HepG2 (cell line): ENCODE measurements around the gene IRX4. TPM values are rescaled to one million over a fixed set of nuclear protein-coding genes. Genes with fewer than 3 reads are reported as not detected.

Experiments
- ATAC-seq: fragments of 200-7000 bp; cut with Tn5 transposase; 3 replicates; pipeline ENCODE4 v1.9.1; 2020; ENCODE audit warnings: mild to moderate bottlenecking, moderate library complexity
- BruUV-seq: library from RNA; stranded (reverse); fragments of 400-500 nt; replicated peaks from 2 replicates; lab custom pipeline; 2021; lab: Mats Ljungman, UMichigan
- CTCF ChIA-PET: fragments of 300-600 bp; formaldehyde crosslinking; extraction: SDS; loops from one replicate; lab custom pipeline; 2021; ENCODE audit warnings: low total read pairs, inconsistent platforms, low intra/inter-chr PET ratio; lab: Yijun Ruan, JAX
- POLR2A ChIA-PET: fragments of 350-600 bp; sonication (Branson Sonifier 250); formaldehyde crosslinking; loops from one replicate; lab custom pipeline; 2020; ENCODE audit warnings: antibody characterized with exemption, inconsistent platforms; lab: Yijun Ruan, JAX
- DNase-seq: peaks from one replicate; pipeline ENCODE4 v3.0.0-alpha.2; 2015; ENCODE audit warnings: low spot score
- FAIRE-seq: peaks from 3 replicates; lab custom pipeline; 2011; peaks lifted over from hg19 to GRCh38; lab: Jason Lieb, UNC
- H2AFZ ChIP-seq: one replicate; pipeline ENCODE4 v1.6.1; 2011; ENCODE audit warnings: low read length, inconsistent platforms
- H3K27ac ChIP-seq: fragments of 300-600 bp; 3 replicates; pipeline ENCODE4 v1.8.0; 2011; ENCODE audit warnings: mixed run types, mild to moderate bottlenecking, mixed read lengths, low read length, inconsistent platforms; ENCODE audit not compliant: insufficient read depth; ENCODE audit errors: extremely low read length
- H3K27me3 ChIP-seq, 2 experiments: fragments of 200-600 bp in 1 of 2; 2 replicates in 1 of 2; 3 replicates in 1 of 2; pipeline versions ENCODE4 v1.6.0 to v1.8.0; 2011; ENCODE audit warnings: low read length in 2 of 2, mild to moderate bottlenecking in 2 of 2, moderate library complexity in 2 of 2, inconsistent platforms in 1 of 2; ENCODE audit not compliant: insufficient read depth in 2 of 2, control insufficient read depth in 1 of 2
- H3K36me3 ChIP-seq, 2 experiments: fragments of 200-600 bp in 1 of 2; replicated peaks in 1 of 2; 2 replicates in 1 of 2; 3 replicates in 1 of 2; pipeline versions ENCODE4 v1.5.1 to v1.8.0; 2011; ENCODE audit warnings: low read length in 2 of 2, inconsistent platforms in 1 of 2; ENCODE audit not compliant: insufficient read depth in 2 of 2, control insufficient read depth in 1 of 2
- H3K4me1 ChIP-seq: 2 replicates; pipeline ENCODE4 v1.5.1; 2012; ENCODE audit warnings: low read length, inconsistent platforms; ENCODE audit not compliant: insufficient read depth
- H3K4me2 ChIP-seq: 2 replicates; pipeline ENCODE4 v1.6.0; 2011; ENCODE audit warnings: low read depth, low read length, inconsistent platforms
- H3K4me3 ChIP-seq, 3 experiments: fragments of 200-600 bp in 1 of 3; sonication (generic), shearing (Covaris generic) in 1 of 3; replicated peaks in 1 of 3; 2 replicates each; pipeline ENCODE4 v1.5.1; 2011 to 2016; ENCODE audit warnings: low read length in 3 of 3, inconsistent platforms in 2 of 3, low read depth in 2 of 3, mild to moderate bottlenecking in 2 of 3, control low read depth in 1 of 3, mixed read lengths in 1 of 3; ENCODE audit not compliant: insufficient read depth in 1 of 3
- H3K79me2 ChIP-seq: one replicate; pipeline ENCODE4 v1.6.1; 2011; ENCODE audit warnings: low read length, inconsistent platforms; ENCODE audit not compliant: insufficient read depth
- H3K9ac ChIP-seq: 2 replicates; pipeline ENCODE4 v1.6.0; 2011; ENCODE audit warnings: mild to moderate bottlenecking, low read depth, low read length, inconsistent platforms; ENCODE audit not compliant: insufficient read depth
- H3K9me3 ChIP-seq: 2 replicates; pipeline ENCODE4 v1.5.1; 2012; ENCODE audit warnings: mild to moderate bottlenecking, low read length
- H4K20me1 ChIP-seq: 2 replicates; pipeline ENCODE4 v1.6.0; 2011; ENCODE audit warnings: inconsistent platforms, mild to moderate bottlenecking, low read length, moderate library complexity; ENCODE audit not compliant: insufficient read depth
- HNRNPK ChIP-seq: fragments of 200-400 bp; formaldehyde crosslinking; IDR thresholded peaks from 2 replicates; pipeline ENCODE4 v1.6.1; 2018; ENCODE audit warnings: low read length, low read depth, moderate library complexity, mild to moderate bottlenecking; ENCODE audit not compliant: poor library complexity, severe bottlenecking
- PCBP1 ChIP-seq: fragments of 200-400 bp; formaldehyde crosslinking; IDR thresholded peaks from 2 replicates; pipeline ENCODE4 v1.6.1; 2017; ENCODE audit warnings: mild to moderate bottlenecking, low read depth, low read length, borderline replicate concordance
- PCBP2 ChIP-seq: fragments of 200-400 bp; formaldehyde crosslinking; optimal IDR thresholded peaks from 2 replicates; pipeline ENCODE3; 2018; ENCODE audit warnings: low read length, low read depth; ENCODE audit not compliant: poor library complexity, severe bottlenecking
- ZNF256 ChIP-seq: sonication (generic); formaldehyde crosslinking; conservative IDR thresholded peaks from 2 replicates; pipeline ENCODE4 v1.4.0; 2020; ENCODE audit warnings: missing genetic modification reagents
- WGBS: methylation state at CpG from one replicate; pipeline ENCODE4 v1.1.6; 2017; ENCODE audit warnings: low lambda C conversion rate; 5-methylcytosine and 5-hydroxymethylcytosine counted together
- in situ Hi-C: cut with HindIII; loops from 2 replicates; pipeline ENCODE4 v1.10.0; 2017; ENCODE audit warnings: low pct_unique_long_range_greater_than_20kb; ENCODE audit not compliant: extremely low pct_ligation_motif_present
- intact Hi-C: fragments of 100-400 bp; cut with micrococcal nuclease; formaldehyde crosslinking; loops from one replicate; pipeline ENCODE4 v1.10.0; 2022; ENCODE audit not compliant: unreplicated experiment
- polyA plus RNA-seq, 8 experiments: library from polyadenylated mRNA; depleted of rRNA in 3 of 8; stranded (reverse) in 7 of 8; unstranded in 1 of 8; fragments of >200 nt; fragmentation: Illumina TruSeq in 4 of 8; extraction: Trizol in 4 of 8; gene quantifications; 2 replicates each; pipeline versions ENCODE4 v1.2.1 to v1.2.3, GENCODE V29; 2011 to 2016; ENCODE audit warnings: low read depth in 4 of 8, missing spikeins in 1 of 8, mixed read lengths in 1 of 8; ENCODE audit not compliant: insufficient read depth in 1 of 8
- total RNA-seq, 5 experiments: library from RNA; depleted of rRNA; stranded (reverse); fragments of >200 nt; fragmentation: Illumina TruSeq; extraction: Trizol; gene quantifications; 2 replicates each; pipeline ENCODE4 v1.2.3, GENCODE V29; 2016; ENCODE audit warnings: low read depth in 1 of 5
- TF ChIP-seq, protein P1 (sequence below): sonication (generic); formaldehyde crosslinking; IDR thresholded peaks from 2 replicates; pipeline ENCODE4 v1.5.1; 2020; ENCODE audit warnings: mild to moderate bottlenecking, missing genetic modification reagents, borderline replicate concordance
- TF ChIP-seq, protein P2 (sequence below): sonication (generic); formaldehyde crosslinking; IDR thresholded peaks from 2 replicates; pipeline ENCODE4 v1.9.0; 2021; ENCODE audit warnings: missing genetic modification reagents, borderline replicate concordance

Gene IRX4
- total and polyA plus RNA-seq, 2 of the 13 experiments (the other 11 are each of a cell fraction or from before 2014, with no cell fraction given) = not detected

DNA sequence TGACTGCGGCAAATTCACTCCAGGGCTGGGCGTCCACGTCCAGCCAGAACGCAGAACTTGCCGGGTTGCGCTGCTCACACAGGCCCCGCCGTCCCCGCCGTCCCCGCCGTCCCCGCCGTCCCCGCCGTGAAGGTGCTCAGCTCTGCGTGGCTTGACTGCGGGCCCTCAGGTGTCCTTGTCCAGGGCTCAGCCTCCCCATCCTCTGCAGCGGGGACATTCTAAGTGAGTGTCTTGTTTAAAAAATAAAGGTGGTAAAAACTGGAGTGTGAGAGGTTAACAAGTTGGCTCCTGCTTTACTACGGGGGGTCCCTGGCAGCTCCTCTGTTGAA is 14.9 kb downstream of the IRX4 start (continued):
- TF ChIP-seq, protein P1, sequence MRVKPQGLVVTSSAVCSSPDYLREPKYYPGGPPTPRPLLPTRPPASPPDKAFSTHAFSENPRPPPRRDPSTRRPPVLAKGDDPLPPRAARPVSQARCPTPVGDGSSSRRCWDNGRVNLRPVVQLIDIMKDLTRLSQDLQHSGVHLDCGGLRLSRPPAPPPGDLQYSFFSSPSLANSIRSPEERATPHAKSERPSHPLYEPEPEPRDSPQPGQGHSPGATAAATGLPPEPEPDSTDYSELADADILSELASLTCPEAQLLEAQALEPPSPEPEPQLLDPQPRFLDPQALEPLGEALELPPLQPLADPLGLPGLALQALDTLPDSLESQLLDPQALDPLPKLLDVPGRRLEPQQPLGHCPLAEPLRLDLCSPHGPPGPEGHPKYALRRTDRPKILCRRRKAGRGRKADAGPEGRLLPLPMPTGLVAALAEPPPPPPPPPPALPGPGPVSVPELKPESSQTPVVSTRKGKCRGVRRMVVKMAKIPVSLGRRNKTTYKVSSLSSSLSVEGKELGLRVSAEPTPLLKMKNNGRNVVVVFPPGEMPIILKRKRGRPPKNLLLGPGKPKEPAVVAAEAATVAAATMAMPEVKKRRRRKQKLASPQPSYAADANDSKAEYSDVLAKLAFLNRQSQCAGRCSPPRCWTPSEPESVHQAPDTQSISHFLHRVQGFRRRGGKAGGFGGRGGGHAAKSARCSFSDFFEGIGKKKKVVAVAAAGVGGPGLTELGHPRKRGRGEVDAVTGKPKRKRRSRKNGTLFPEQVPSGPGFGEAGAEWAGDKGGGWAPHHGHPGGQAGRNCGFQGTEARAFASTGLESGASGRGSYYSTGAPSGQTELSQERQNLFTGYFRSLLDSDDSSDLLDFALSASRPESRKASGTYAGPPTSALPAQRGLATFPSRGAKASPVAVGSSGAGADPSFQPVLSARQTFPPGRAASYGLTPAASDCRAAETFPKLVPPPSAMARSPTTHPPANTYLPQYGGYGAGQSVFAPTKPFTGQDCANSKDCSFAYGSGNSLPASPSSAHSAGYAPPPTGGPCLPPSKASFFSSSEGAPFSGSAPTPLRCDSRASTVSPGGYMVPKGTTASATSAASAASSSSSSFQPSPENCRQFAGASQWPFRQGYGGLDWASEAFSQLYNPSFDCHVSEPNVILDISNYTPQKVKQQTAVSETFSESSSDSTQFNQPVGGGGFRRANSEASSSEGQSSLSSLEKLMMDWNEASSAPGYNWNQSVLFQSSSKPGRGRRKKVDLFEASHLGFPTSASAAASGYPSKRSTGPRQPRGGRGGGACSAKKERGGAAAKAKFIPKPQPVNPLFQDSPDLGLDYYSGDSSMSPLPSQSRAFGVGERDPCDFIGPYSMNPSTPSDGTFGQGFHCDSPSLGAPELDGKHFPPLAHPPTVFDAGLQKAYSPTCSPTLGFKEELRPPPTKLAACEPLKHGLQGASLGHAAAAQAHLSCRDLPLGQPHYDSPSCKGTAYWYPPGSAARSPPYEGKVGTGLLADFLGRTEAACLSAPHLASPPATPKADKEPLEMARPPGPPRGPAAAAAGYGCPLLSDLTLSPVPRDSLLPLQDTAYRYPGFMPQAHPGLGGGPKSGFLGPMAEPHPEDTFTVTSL (CRISPR knock-in tag) = no peak

DNA sequence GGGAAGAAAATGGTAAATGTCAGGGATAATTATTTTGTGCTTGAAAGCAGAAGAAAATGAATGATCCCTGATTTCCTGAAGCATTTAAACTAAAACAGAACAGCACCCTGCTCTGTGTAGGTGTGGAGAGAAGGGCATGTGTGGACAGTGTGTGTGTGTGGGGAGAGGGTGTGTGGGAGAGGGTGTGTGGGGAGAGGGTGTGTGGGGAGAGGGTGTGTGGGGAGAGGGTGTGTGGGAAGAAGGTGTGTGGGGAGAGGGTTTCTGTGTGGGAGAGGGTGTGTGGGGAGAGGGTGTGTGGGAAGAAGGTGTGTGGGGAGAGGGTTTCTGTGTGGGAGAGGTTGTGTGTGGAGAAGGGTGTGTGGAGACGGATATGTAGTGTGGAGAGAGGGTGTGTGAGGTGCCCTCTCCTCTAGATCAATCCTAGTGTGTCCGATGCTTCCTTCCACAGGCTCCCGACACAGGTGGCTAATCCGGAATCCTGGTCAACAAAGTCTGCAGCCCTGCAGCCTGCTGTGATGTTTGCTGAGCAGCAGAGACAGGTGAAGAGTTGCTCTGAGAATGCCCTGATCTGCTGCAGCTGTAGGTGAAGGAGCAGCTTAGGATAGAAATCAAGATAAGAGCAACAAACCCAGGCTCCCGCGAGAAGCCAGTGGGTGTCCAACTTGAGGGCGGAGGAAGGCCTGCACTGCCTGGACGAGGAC is 15.5 kb downstream of the IRX4 start:
- BruUV-seq = no TSS peak
- in situ Hi-C loops = no loop called here
- 17% methylated on average over 7 of the region's 8 CpGs for WGBS
- Histone ChIP-seq H3K4me3 (no peak overlapping the region), H3K27ac (no peak overlapping the region), H3K27me3 (peaks cover 9 to 62% of the 10 kb centered on the region in 2 experiments; a peak in 4 of 5 replicates), H2AFZ (no peak overlapping the region), H3K79me2 (no peaks in the 10 kb centered on the region), H3K9me3 (no peaks in the 10 kb centered on the region), H3K9ac (no peak overlapping the region), H3K36me3 (no peaks in the 10 kb centered on the region), H4K20me1 (no peaks in the 10 kb centered on the region), H3K4me2 (no peak overlapping the region), H3K4me1 (0 out of 2 replicates have a peak, but pooled peaks cover 5% of the 10 kb centered on the region)
- ChIA-PET POLR2A (no interaction called here), CTCF (no interaction called here)
- intact Hi-C loops = no loop called here
- DNase-seq = no peak
- no peak for ATAC-seq
- no peak for FAIRE-seq
- TF ChIP-seq ZNF256 = no peak
- TF ChIP-seq PCBP1 = 0 out of 2 replicates have a peak, but pooled peaks have one; percentile 68
- TF ChIP-seq HNRNPK = peak; percentile 70
- TF ChIP-seq, protein P2, sequence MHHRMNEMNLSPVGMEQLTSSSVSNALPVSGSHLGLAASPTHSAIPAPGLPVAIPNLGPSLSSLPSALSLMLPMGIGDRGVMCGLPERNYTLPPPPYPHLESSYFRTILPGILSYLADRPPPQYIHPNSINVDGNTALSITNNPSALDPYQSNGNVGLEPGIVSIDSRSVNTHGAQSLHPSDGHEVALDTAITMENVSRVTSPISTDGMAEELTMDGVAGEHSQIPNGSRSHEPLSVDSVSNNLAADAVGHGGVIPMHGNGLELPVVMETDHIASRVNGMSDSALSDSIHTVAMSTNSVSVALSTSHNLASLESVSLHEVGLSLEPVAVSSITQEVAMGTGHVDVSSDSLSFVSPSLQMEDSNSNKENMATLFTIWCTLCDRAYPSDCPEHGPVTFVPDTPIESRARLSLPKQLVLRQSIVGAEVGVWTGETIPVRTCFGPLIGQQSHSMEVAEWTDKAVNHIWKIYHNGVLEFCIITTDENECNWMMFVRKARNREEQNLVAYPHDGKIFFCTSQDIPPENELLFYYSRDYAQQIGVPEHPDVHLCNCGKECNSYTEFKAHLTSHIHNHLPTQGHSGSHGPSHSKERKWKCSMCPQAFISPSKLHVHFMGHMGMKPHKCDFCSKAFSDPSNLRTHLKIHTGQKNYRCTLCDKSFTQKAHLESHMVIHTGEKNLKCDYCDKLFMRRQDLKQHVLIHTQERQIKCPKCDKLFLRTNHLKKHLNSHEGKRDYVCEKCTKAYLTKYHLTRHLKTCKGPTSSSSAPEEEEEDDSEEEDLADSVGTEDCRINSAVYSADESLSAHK (CRISPR knock-in tag) = no peak
- peak; percentile 90 for TF ChIP-seq PCBP2
